Endothelial cell (in vitro differentiated cells): ENCODE results near the gene MTHFD2. TPM values are rescaled to one million over a fixed set of nuclear protein-coding genes. Genes with fewer than 3 reads are reported as not detected.
A peak's percentile ranks its signal among the peaks of the same experiment; 100 is the strongest.

Source experiments
- DNase-seq: peaks from one replicate; pipeline ENCODE4 v3.0.0; 2021; ENCODE audit warnings: low spot score
- H3K27ac Mint-ChIP-seq: one replicate; pipeline ENCODE4 v1.8.0; 2021; ENCODE audit warnings: mixed read lengths, inconsistent platforms; ENCODE audit not compliant: unreplicated experiment
- H3K27me3 Mint-ChIP-seq: one replicate; pipeline ENCODE4 v1.8.0; 2021; ENCODE audit warnings: mild to moderate bottlenecking, moderate library complexity, mixed read lengths, inconsistent platforms; ENCODE audit not compliant: unreplicated experiment
- H3K36me3 Mint-ChIP-seq: one replicate; pipeline ENCODE4 v1.8.0; 2021; ENCODE audit warnings: mild to moderate bottlenecking, low read depth, mixed read lengths, inconsistent platforms; ENCODE audit not compliant: unreplicated experiment
- H3K4me1 Mint-ChIP-seq: one replicate; pipeline ENCODE4 v1.8.0; 2021; ENCODE audit warnings: mild to moderate bottlenecking, mixed read lengths, inconsistent platforms; ENCODE audit not compliant: unreplicated experiment
- H3K4me3 Mint-ChIP-seq: one replicate; pipeline ENCODE4 v1.8.0; 2021; ENCODE audit warnings: mild to moderate bottlenecking, mixed read lengths, inconsistent platforms; ENCODE audit not compliant: unreplicated experiment
- H3K9me3 Mint-ChIP-seq: one replicate; pipeline ENCODE4 v1.8.0; 2021; ENCODE audit warnings: mixed read lengths, inconsistent platforms; ENCODE audit not compliant: unreplicated experiment
- CTCF ChIP-seq: fragments of 200-600 bp; sonication (generic); IDR thresholded peaks from one replicate; pipeline ENCODE4 v1.5.0; 2021; ENCODE audit warnings: antibody characterized with exemption; ENCODE audit not compliant: unreplicated experiment
- total RNA-seq: library from RNA; stranded (reverse); fragmentation: NEBNext Ultra II Directional; extraction: Animal tissue kit (Norgen Biotek cat#: 25700); gene quantifications from one replicate; pipeline ENCODE4 v1.2.1, GENCODE V29; 2021; ENCODE audit not compliant: unreplicated experiment

MTHFD2 gene
- total RNA-seq, 1 donor from 2014 or later, result 20.0 TPM

GRCh38 chr2:74199871-74200305 is 1.5 kb downstream of the MTHFD2 start:
- H3K4me3 Mint-ChIP-seq, result peak overlapping the region; percentile 95
- H3K27me3 Mint-ChIP-seq, result peaks cover 2% of the 10 kb centered on the region
- H3K27ac Mint-ChIP-seq, result peak overlapping the region; percentile 22
- TF ChIP-seq CTCF, result no peak
- no peaks in the 10 kb centered on the region for H3K9me3 Mint-ChIP-seq
- H3K36me3 Mint-ChIP-seq, result no peaks in the 10 kb centered on the region
- no peak for DNase-seq
- peaks cover 12% of the 10 kb centered on the region for H3K4me1 Mint-ChIP-seq

- TF ChIP-seq CTCF, result no peak
- no peak for DNase-seq
- Mint-ChIP-seq H3K9me3 (no peaks in the 10 kb centered on the region), H3K36me3 (peaks cover 3% of the 10 kb centered on the region), H3K4me3 (no peak overlapping the region), H3K27ac (no peak overlapping the region), H3K4me1 (peaks cover 23% of the 10 kb centered on the region), H3K27me3 (no peaks in the 10 kb centered on the region)
These were observed 2.8 kb downstream of the MTHFD2 start for GRCh38 chr2:74201196-74201595.

- Mint-ChIP-seq H3K4me3 (no peak overlapping the region), H3K4me1 (peaks cover 26% of the 10 kb centered on the region), H3K27me3 (no peaks in the 10 kb centered on the region), H3K27ac (no peak overlapping the region), H3K36me3 (peaks cover 6% of the 10 kb centered on the region), H3K9me3 (no peaks in the 10 kb centered on the region)
- DNase-seq, result no peak
- TF ChIP-seq CTCF, result no peak
These were observed 3.2 kb downstream of the MTHFD2 start for GRCh38 chr2:74201596-74201995.

GRCh38 chr2:74204436-74204835 is 6.0 kb downstream of the MTHFD2 start:
- Mint-ChIP-seq H3K27ac (no peak overlapping the region), H3K27me3 (no peaks in the 10 kb centered on the region), H3K4me3 (no peak overlapping the region), H3K9me3 (no peaks in the 10 kb centered on the region), H3K4me1 (peaks cover 21% of the 10 kb centered on the region), H3K36me3 (peaks cover 6% of the 10 kb centered on the region)
- DNase-seq, result no peak
- TF ChIP-seq CTCF, result no peak

- Mint-ChIP-seq H3K36me3 (peaks cover 9% of the 10 kb centered on the region), H3K27ac (no peak overlapping the region), H3K27me3 (no peaks in the 10 kb centered on the region), H3K4me1 (peaks cover 16% of the 10 kb centered on the region), H3K9me3 (no peaks in the 10 kb centered on the region), H3K4me3 (no peak overlapping the region)
- no peak for DNase-seq
- no peak for TF ChIP-seq CTCF
These were observed 6.7 kb downstream of the MTHFD2 start for GRCh38 chr2:74205113-74205512.
